GM23338 (cell line): Measurements from ENCODE around the gene DMBT1. TPM values are rescaled to one million over a fixed set of nuclear protein-coding genes. Genes with fewer than 3 reads are reported as not detected.

Experiments
- ATAC-seq: fragments of 200-7000 bp; cut with Tn5 transposase; 3 replicates; pipeline ENCODE4 v1.9.1; 2020
- DNase-seq: peaks from one replicate; pipeline ENCODE4 v3.0.0-alpha.2; 2015; ENCODE audit warnings: low spot score
- H2AFZ ChIP-seq: fragments of 200-600 bp; sonication (generic); 2 replicates; pipeline ENCODE4 v1.8.0; 2016; ENCODE audit warnings: antibody characterized with exemption, mild to moderate bottlenecking, moderate library complexity
- H3F3A ChIP-seq: fragments of 200-600 bp; sonication (generic); replicated peaks from 2 replicates; pipeline ENCODE4 v1.8.0; 2017; ENCODE audit warnings: antibody characterized with exemption, mixed run types, low read depth
- H3K27ac ChIP-seq: fragments of 200-600 bp; sonication (generic); 2 replicates; pipeline ENCODE4 v1.6.1; 2016; ENCODE audit warnings: low read depth
- H3K27me3 ChIP-seq: fragments of 200-600 bp; sonication (generic); 2 replicates; pipeline ENCODE4 v1.8.0; 2016; ENCODE audit warnings: mild to moderate bottlenecking, mixed run types, moderate library complexity; ENCODE audit not compliant: insufficient read depth
- H3K36me3 ChIP-seq: fragments of 200-600 bp; sonication (generic); 2 replicates; pipeline ENCODE4 v1.8.0; 2016; ENCODE audit warnings: mild to moderate bottlenecking; ENCODE audit not compliant: insufficient read depth
- H3K4me1 ChIP-seq: fragments of 200-600 bp; sonication (generic); 2 replicates; pipeline ENCODE4 v1.8.0; 2016; ENCODE audit warnings: mild to moderate bottlenecking, moderate library complexity; ENCODE audit not compliant: insufficient read depth
- H3K4me2 ChIP-seq: fragments of 200-600 bp; sonication (generic); 2 replicates; pipeline ENCODE4 v1.7.1; 2017; ENCODE audit warnings: mixed run types
- H3K4me3 ChIP-seq: fragments of 200-600 bp; sonication (generic); 2 replicates; pipeline ENCODE4 v1.6.1; 2016; ENCODE audit warnings: mixed run types
- H3K79me2 ChIP-seq: fragments of 200-600 bp; sonication (generic); replicated peaks from 2 replicates; pipeline ENCODE4 v1.8.0; 2017; ENCODE audit warnings: mild to moderate bottlenecking; ENCODE audit not compliant: insufficient read depth
- H3K9me2 ChIP-seq: fragments of 200-600 bp; sonication (generic); 2 replicates; pipeline ENCODE4 v1.8.0; 2017; ENCODE audit not compliant: insufficient read depth
- H4K20me1 ChIP-seq: fragments of 200-600 bp; sonication (generic); replicated peaks from 2 replicates; pipeline ENCODE4 v1.8.0; 2017; ENCODE audit warnings: mild to moderate bottlenecking; ENCODE audit not compliant: insufficient read depth
- H3K27ac Mint-ChIP-seq: 2 replicates; pipeline ENCODE4 v1.8.0; 2020; ENCODE audit warnings: inconsistent platforms, mild to moderate bottlenecking, moderate library complexity, mixed read lengths
- H3K27me3 Mint-ChIP-seq: 3 replicates; pipeline ENCODE4 v1.8.0; 2022; ENCODE audit warnings: low read depth, mild to moderate bottlenecking, moderate library complexity, mixed read lengths, inconsistent platforms; ENCODE audit not compliant: insufficient read depth, poor library complexity
- H3K36me3 Mint-ChIP-seq: 3 replicates; pipeline ENCODE4 v1.8.0; 2021; ENCODE audit warnings: low read depth, mild to moderate bottlenecking, inconsistent platforms, moderate library complexity, mixed read lengths
- H3K4me1 Mint-ChIP-seq: 3 replicates; pipeline ENCODE4 v1.8.0; 2020; ENCODE audit warnings: mild to moderate bottlenecking, inconsistent platforms, mixed read lengths
- H3K4me3 Mint-ChIP-seq: 3 replicates; pipeline ENCODE4 v1.8.0; 2021; ENCODE audit warnings: moderate library complexity, mild to moderate bottlenecking, inconsistent platforms, mixed read lengths
- H3K9me3 Mint-ChIP-seq: 3 replicates; pipeline ENCODE4 v1.8.0; 2020; ENCODE audit warnings: moderate library complexity, mild to moderate bottlenecking, inconsistent platforms, mixed read lengths
- CREB1 ChIP-seq: fragments of 250-450 bp; sonication (Bioruptor Pico); IDR thresholded peaks from 2 replicates; pipeline ENCODE4 v1.5.0; 2020; ENCODE audit warnings: low read depth, mild to moderate bottlenecking, moderate library complexity
- CTCF ChIP-seq, 2 experiments: fragments of 200-600 bp in 1 of 2; sonication (generic) in 1 of 2; conservative IDR thresholded peaks; 2 replicates each; pipeline versions ENCODE4 v1.5.1 to v1.6.1; 2016 to 2017; ENCODE audit warnings: antibody characterized with exemption in 2 of 2, low read depth in 2 of 2, mild to moderate bottlenecking in 2 of 2, moderate library complexity in 1 of 2
- EZH2 ChIP-seq: fragments of 200-600 bp; sonication (generic); IDR thresholded peaks from one replicate; pipeline ENCODE4 v1.8.0; 2017; ENCODE audit warnings: antibody characterized with exemption, mild to moderate bottlenecking, low read depth; ENCODE audit not compliant: unreplicated experiment
- JUNB ChIP-seq: IDR thresholded peaks from one replicate; pipeline ENCODE4 v1.6.1; 2016; ENCODE audit warnings: antibody characterized with exemption; ENCODE audit not compliant: unreplicated experiment
- NANOG ChIP-seq: IDR thresholded peaks from 2 replicates; pipeline ENCODE4 v1.6.1; 2016; ENCODE audit warnings: antibody characterized with exemption, borderline replicate concordance
- POLR2AphosphoS5 ChIP-seq: IDR thresholded peaks from 2 replicates; pipeline ENCODE4 v1.6.1; 2016; ENCODE audit warnings: antibody characterized with exemption, low read depth
- ZNF114 ChIP-seq: fragments of 250-450 bp; sonication (Bioruptor Pico); IDR thresholded peaks from 2 replicates; pipeline ENCODE4 v1.5.0; 2020; ENCODE audit warnings: mild to moderate bottlenecking, moderate library complexity
- ZNF331 ChIP-seq: fragments of 250-450 bp; sonication (Bioruptor Pico); IDR thresholded peaks from 2 replicates; pipeline ENCODE4 v1.5.0; 2020; ENCODE audit warnings: low read depth, mild to moderate bottlenecking, moderate library complexity
- ZNF462 ChIP-seq: fragments of 250-450 bp; sonication (Bioruptor Pico); IDR thresholded peaks from 2 replicates; pipeline ENCODE4 v1.5.0; 2020; ENCODE audit warnings: mild to moderate bottlenecking, moderate library complexity
- polyA plus RNA-seq: library from polyadenylated mRNA; unstranded; fragments of >200 nt; fragmentation: Nextera tagmentation; extraction: Ambion mirVana; gene quantifications from 2 replicates; pipeline ENCODE4 v1.2.1, GENCODE V29; 2016
- total RNA-seq: library from RNA; depleted of rRNA; stranded (reverse); fragments of >200 nt; shearing (Covaris generic); gene quantifications from 2 replicates; pipeline ENCODE4 v1.2.3, GENCODE V29; 2014

DMBT1 gene
- total and polyA plus RNA-seq, 2 experiments from 2014 or later = 0.03 to 0.05 TPM

- no peak for TF ChIP-seq ZNF462 (CRISPR knock-in tag)
- no peak for TF ChIP-seq ZNF114 (CRISPR knock-in tag)
- no peak for TF ChIP-seq CREB1
- TF ChIP-seq NANOG = no peak
- TF ChIP-seq EZH2 = no peak
Measured at GRCh38 chr10:122532601-122533296, 27.8 kb upstream of the DMBT1 start (continued).

GRCh38 chr10:122537545-122537944, 23.0 kb upstream of the DMBT1 start:
- H3K4me2 ChIP-seq = no peak overlapping the region
- H3K9me2 ChIP-seq = no peaks in the 10 kb centered on the region; the same call in 1 of the 2 replicates
- ATAC-seq (no peak), DNase-seq (no peak)
- Mint-ChIP-seq H3K9me3 (no peaks in the 10 kb centered on the region), H3K27ac (no peak overlapping the region), H3K4me1 (no peaks in the 10 kb centered on the region), H3K36me3 (no peaks in the 10 kb centered on the region), H3K4me3 (no peak overlapping the region), H3K27me3 (no peaks in the 10 kb centered on the region)
- no peaks in the 10 kb centered on the region for H3K4me1 ChIP-seq
- H3K27me3 ChIP-seq = no peaks in the 10 kb centered on the region
- no peak for TF ChIP-seq EZH2
- no peak for TF ChIP-seq JUNB
- no peak for TF ChIP-seq ZNF331 (CRISPR knock-in tag)
- no peak for TF ChIP-seq CTCF (conservative IDR thresholded peaks at IDR 0.05; ENCODE audit: low read depth in 2 of 2)
- TF ChIP-seq NANOG = no peak
- TF ChIP-seq POLR2AphosphoS5 = no peak
- no peak overlapping the region for H3K4me3 ChIP-seq
- H3K36me3 ChIP-seq = no peaks in the 10 kb centered on the region
- no peaks in the 10 kb centered on the region for H3K79me2 ChIP-seq
- H3K27ac ChIP-seq = no peak overlapping the region
- H2AFZ ChIP-seq = no peak overlapping the region
- H3F3A ChIP-seq = no peaks in the 10 kb centered on the region
- no peaks in the 10 kb centered on the region for H4K20me1 ChIP-seq
